ENCODE results near the gene NCBP2L.

DNA sequence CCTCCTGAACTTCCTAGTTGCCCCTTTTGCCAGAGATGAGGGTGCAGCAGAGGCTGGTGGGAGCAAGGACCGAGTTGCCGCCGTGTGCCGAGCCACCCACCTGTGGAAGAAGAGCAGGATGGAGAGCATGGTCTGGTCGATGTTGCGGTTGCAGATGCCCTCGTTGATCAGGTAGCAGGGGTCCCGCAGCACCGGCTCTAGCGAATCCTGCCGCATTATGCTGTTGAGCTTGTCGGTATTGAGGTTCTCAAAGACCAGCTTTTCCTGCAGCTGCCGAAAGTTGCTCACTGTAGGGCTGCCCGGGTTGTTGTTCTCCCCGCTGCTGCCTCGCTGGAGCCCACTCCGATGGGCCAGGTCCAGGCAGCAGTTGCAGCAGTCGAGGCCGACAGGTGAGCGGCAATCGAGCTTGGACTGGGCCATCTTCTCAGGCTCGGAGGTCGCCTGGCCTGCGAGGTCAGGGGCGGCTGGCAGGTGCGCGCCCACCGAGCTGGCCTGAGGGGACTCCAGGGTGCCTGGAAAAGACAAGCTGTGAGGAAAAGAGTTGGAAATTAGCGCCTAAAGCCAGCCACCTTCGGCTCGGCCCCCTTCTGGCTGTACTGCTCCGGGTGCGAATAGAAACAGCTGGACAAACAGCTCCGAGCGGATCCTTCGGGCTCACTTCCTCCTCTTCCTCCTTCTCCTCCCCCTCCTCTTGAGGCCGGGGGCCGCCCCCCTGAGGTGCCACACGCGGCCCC lies 2.4 kb upstream of the NCBP2L start:
- TF ChIP-seq CTCF (IDR thresholded peaks at IDR 0.05) = no peak
- TF ChIP-seq POLR2A (IDR thresholded peaks at IDR 0.05; ENCODE audit: low read depth) = no peak

Measured in esophagus muscularis mucosa (tissue), 3 donors.